Measurements from ENCODE around the gene ZCWPW2.
A peak's percentile ranks its signal among the peaks of the same experiment; 100 is the strongest.

ZCWPW2 gene

DNA sequence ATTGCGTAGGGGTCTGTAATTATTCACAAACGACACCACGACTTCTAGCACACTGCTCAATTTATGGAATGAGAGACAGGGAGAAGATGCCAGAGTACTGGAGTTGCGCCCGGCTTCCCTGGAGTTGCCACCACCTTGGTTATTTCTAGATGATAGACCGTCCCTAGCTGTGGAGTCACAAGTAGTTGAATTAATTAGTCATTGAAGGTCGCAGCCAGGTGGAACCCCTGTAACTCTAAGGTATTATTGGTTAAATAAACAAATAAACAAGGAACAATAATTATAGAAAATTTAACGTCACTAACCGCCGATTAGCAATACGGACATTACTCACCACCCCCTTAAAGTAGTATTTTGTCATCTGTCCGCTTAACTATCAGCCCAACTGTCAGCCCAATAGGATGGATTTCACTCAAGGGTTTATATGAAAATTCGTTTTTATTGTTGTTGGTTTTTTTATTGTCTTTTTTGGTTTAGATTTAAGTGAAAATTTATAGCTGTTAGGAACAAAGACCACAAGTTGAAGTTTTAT is 1.0 kb downstream of the ZCWPW2 start:
- DNase-seq (ENCODE audit: low read depth): no peak
- H3K4me3 ChIP-seq (ENCODE audit: low read depth, low read length): peak overlapping the region; percentile 95
- TF ChIP-seq, protein P1, sequence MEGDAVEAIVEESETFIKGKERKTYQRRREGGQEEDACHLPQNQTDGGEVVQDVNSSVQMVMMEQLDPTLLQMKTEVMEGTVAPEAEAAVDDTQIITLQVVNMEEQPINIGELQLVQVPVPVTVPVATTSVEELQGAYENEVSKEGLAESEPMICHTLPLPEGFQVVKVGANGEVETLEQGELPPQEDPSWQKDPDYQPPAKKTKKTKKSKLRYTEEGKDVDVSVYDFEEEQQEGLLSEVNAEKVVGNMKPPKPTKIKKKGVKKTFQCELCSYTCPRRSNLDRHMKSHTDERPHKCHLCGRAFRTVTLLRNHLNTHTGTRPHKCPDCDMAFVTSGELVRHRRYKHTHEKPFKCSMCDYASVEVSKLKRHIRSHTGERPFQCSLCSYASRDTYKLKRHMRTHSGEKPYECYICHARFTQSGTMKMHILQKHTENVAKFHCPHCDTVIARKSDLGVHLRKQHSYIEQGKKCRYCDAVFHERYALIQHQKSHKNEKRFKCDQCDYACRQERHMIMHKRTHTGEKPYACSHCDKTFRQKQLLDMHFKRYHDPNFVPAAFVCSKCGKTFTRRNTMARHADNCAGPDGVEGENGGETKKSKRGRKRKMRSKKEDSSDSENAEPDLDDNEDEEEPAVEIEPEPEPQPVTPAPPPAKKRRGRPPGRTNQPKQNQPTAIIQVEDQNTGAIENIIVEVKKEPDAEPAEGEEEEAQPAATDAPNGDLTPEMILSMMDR (IDR thresholded peaks at IDR 0.05; ENCODE audit: insufficient read depth, low read depth, low read length, missing control alignments): no peak

DNA sequence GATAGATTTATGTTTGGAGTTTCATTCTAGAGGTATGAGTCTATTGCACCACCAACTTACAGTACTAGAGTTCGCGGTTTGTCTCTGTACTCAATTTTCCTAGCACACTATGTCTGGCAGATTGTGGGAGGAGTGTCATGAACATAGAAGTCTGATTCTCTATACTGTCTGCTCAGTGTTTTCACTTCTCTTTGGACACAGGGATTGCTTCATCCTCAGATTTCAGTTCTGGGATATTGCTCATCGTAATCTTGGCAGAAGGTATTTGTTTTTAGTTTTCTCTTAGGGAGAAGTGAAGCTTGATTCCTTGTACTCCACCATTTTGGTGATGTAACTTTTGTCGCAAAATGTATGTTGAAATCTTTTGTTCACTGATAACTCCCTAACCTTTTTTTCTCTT is 27.9 kb downstream of the ZCWPW2 start:
- TF ChIP-seq, protein P1 (IDR thresholded peaks at IDR 0.05; ENCODE audit: insufficient read depth, low read depth, low read length, missing control alignments): no peak
- DNase-seq (ENCODE audit: low read depth): no peak

DNA sequence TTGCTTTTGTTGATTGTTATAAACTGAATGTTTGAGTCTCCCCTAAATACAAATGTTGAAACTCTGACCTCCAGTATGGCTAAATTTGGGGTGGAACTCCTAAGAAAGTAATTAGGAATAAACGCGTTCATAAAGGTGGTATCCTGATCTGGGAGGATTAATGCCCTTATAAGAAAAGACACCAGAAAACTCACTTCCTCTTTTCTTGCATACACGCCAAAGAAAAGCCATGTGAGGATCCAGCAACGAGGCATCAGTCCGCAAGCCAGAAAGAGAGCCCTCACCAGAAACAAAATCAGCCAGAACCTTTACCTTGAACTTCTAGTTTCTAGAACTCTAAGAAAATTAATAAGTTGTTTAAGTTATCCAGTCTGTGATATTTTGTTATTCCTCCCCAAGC is 37.5 kb downstream of the ZCWPW2 start:
- H3K4me3 ChIP-seq (ENCODE audit: low read depth, low read length): no peak overlapping the region
- no peak for DNase-seq (ENCODE audit: low read depth)
- TF ChIP-seq, protein P1 (IDR thresholded peaks at IDR 0.05; ENCODE audit: insufficient read depth, low read depth, low read length, missing control alignments): no peak

More for the DNA sequence above, 27.9 kb downstream of the ZCWPW2 start:
- no peak overlapping the region for H3K4me3 ChIP-seq (ENCODE audit: low read depth, low read length)

DNA sequence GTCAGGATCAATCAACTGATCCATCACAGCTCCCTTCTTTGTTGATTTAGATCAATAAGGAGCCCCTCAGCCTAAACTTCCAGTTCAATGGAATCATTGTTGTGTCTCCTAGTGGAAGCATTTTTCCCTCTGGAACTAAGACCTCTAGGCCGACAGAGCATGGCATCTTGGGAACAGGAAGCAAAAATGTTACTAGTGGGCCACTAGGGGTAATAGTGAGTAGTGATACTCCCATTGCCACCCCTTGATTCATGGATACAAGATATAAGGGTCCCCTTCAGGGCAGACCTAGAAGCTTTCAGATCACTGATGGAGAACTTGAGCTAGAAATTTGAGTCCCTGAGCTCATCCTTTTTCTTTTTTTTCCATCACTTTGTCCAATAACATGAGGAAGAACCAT is 40.5 kb downstream of the ZCWPW2 start:
- TF ChIP-seq, protein P1 (IDR thresholded peaks at IDR 0.05; ENCODE audit: insufficient read depth, low read depth, low read length, missing control alignments): no peak
- no peak for DNase-seq (ENCODE audit: low read depth)
- no peak overlapping the region for H3K4me3 ChIP-seq (ENCODE audit: low read depth, low read length)

GRCh38 chr3:28399206-28399605 is 50.7 kb downstream of the ZCWPW2 start:
- TF ChIP-seq, protein P1 (IDR thresholded peaks at IDR 0.05; ENCODE audit: insufficient read depth, low read depth, low read length, missing control alignments): no peak
- H3K4me3 ChIP-seq (ENCODE audit: low read depth, low read length): no peak overlapping the region
- no peak for DNase-seq (ENCODE audit: low read depth)

DNA sequence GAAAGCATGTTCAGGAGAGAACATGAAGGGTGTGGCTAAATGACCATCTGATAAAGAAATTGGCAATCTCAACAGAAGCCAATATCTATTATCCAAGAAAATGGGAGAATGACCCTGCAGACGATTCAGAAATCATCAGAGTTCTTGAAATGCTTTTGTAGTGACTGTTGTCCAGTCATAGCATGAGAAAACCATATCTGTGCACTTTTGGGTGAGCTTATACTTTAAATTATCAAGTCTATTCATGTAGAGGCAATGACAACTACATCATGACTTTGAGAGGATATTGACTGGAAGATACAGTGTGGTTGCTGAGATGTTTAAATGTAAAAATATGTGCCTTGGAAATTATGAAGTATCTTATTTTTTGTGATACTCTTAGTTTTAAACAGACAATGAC is 57.7 kb downstream of the ZCWPW2 start:
- no peak overlapping the region for H3K4me3 ChIP-seq (ENCODE audit: low read depth, low read length)
- no peak for DNase-seq (ENCODE audit: low read depth)
- TF ChIP-seq, protein P1 (IDR thresholded peaks at IDR 0.05; ENCODE audit: insufficient read depth, low read depth, low read length, missing control alignments): no peak

DNA sequence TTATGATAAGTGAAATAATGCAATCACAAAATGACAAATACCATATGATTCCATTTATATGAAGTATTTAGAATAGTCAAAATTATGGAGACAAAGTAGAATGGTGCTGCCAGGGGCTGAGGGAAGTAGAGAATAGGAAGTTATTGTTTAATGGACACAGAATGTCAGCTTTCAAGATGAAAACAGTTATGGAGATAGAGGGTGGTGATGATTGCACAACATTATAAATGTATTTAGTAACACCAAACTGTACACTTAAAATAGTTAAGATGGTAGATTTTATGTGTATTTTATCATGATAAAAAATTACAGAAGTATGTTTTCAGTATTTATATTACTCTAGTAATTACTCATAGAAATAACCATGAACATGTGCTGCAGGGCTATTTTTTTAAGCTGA is 100.9 kb downstream of the ZCWPW2 start:
- DNase-seq (ENCODE audit: low read depth): no peak
- no peak overlapping the region for H3K4me3 ChIP-seq (ENCODE audit: low read depth, low read length)
- TF ChIP-seq, protein P1 (IDR thresholded peaks at IDR 0.05; ENCODE audit: insufficient read depth, low read depth, low read length, missing control alignments): no peak

Measured in GM12865 (cell line).